Activated naive CD4-positive, alpha-beta T cell (primary cell): ENCODE results near the gene TRIM68.

Experiments
- DNase-seq, 4 experiments: peaks; one replicate each; lab custom pipeline; 2025; lab: John Stamatoyannopoulos, UW

Gene TRIM68

GRCh38 chr11:4606231-4607015 is 1.6 kb downstream of the TRIM68 start:
- no peak for DNase-seq

GRCh38 chr11:4605057-4605456 is 3.0 kb downstream of the TRIM68 start:
- DNase-seq: no peak

- DNase-seq: no peak
Measured at GRCh38 chr11:4593739-4594138, 14.3 kb downstream of the TRIM68 start, which contains the start of gene OR52I1. TSS of gene OR52I1 (plus strand) at chr11:4594039. CDS start at chr11:4594039, 0 bp downstream.

- no peak for DNase-seq
Measured at GRCh38 chr11:4589017-4589416, 19.0 kb downstream of the TRIM68 start.

GRCh38 chr11:4581443-4581842 is 26.6 kb downstream of the TRIM68 start, which contains the start of gene OR52I2:
TSS of gene OR52I2 (plus strand) at chr11:4581743.
- DNase-seq: no peak

- no peak for DNase-seq
Measured at GRCh38 chr11:4580124-4580523, 27.9 kb downstream of the TRIM68 start.

GRCh38 chr11:4578624-4579023 is 29.4 kb downstream of the TRIM68 start:
- DNase-seq: no peak

- no peak for DNase-seq
Measured at GRCh38 chr11:4577761-4578160, 30.3 kb downstream of the TRIM68 start.

GRCh38 chr11:4576880-4577279 is 31.2 kb downstream of the TRIM68 start:
- no peak for DNase-seq

- DNase-seq: no peak
Measured at GRCh38 chr11:4569075-4569474, 39.0 kb downstream of the TRIM68 start.

GRCh38 chr11:4565371-4565770 is 42.7 kb downstream of the TRIM68 start:
- no peak for DNase-seq

- no peak for DNase-seq
Measured at GRCh38 chr11:4560467-4560866, 47.6 kb downstream of the TRIM68 start.

GRCh38 chr11:4559527-4560440 is 48.2 kb downstream of the TRIM68 start:
- DNase-seq: no peak

- no peak for DNase-seq
Measured at GRCh38 chr11:4551346-4551979, 56.6 kb downstream of the TRIM68 start.
